Neural cell (in vitro differentiated cells): Measurements from ENCODE around the gene SUGCT. TPM values are rescaled to one million over a fixed set of nuclear protein-coding genes. Genes with fewer than 3 reads are reported as not detected.
"Not testable (repeated sequence)": the region's sequence is repeated elsewhere in the genome, so short reads cannot be mapped to it uniquely, and the experiment has no call there.

Source experiments
- H2AFZ ChIP-seq: fragments of 200-600, 300-800 bp; sonication (generic), shearing (Covaris generic); 2 replicates; pipeline ENCODE4 v1.6.0; 2014; ENCODE audit warnings: low read depth, mild to moderate bottlenecking, antibody characterized with exemption, low read length, moderate library complexity
- H3F3A ChIP-seq: fragments of 200-600 bp; shearing (Covaris generic); 2 replicates; pipeline ENCODE4 v1.6.1; 2016; ENCODE audit warnings: mild to moderate bottlenecking, moderate library complexity, mixed read lengths, antibody characterized with exemption, low read length; ENCODE audit not compliant: insufficient read depth, poor library complexity, severe bottlenecking
- H3K27ac ChIP-seq: fragments of 200-600, 300-800 bp; sonication (generic), shearing (Covaris generic); 2 replicates; pipeline ENCODE4 v1.5.1; 2014; ENCODE audit warnings: mild to moderate bottlenecking, low read length, moderate library complexity
- H3K27me3 ChIP-seq: fragments of 300-800, 200-600 bp; sonication (generic), shearing (Covaris generic); 2 replicates; pipeline ENCODE4 v1.6.0; 2014; ENCODE audit warnings: mild to moderate bottlenecking, low read depth, low read length, moderate library complexity; ENCODE audit not compliant: insufficient read depth
- H3K36me3 ChIP-seq: fragments of 300-800, 200-600 bp; sonication (generic), shearing (Covaris generic); 2 replicates; pipeline ENCODE4 v1.5.1; 2014; ENCODE audit warnings: mild to moderate bottlenecking, antibody characterized with exemption, low read length, moderate library complexity; ENCODE audit not compliant: insufficient read depth
- H3K4me2 ChIP-seq: fragments of 300-800, 200-600 bp; sonication (generic), shearing (Covaris generic); 2 replicates; pipeline ENCODE4 v1.6.0; 2014; ENCODE audit warnings: mild to moderate bottlenecking, low read length
- H3K4me3 ChIP-seq: fragments of 300-800, 200-600 bp; sonication (generic), shearing (Covaris generic); 2 replicates; pipeline ENCODE4 v1.5.1; 2014; ENCODE audit warnings: mild to moderate bottlenecking, low read length, moderate library complexity
- H3K79me2 ChIP-seq: fragments of 200-600 bp; shearing (Covaris generic); replicated peaks from 2 replicates; pipeline ENCODE4 v1.6.0; 2014; ENCODE audit warnings: mild to moderate bottlenecking, low read length, moderate library complexity; ENCODE audit not compliant: insufficient read depth
- H3K9ac ChIP-seq: fragments of 300-800, 200-600 bp; sonication (generic), shearing (Covaris generic); 2 replicates; pipeline ENCODE4 v1.6.1; 2016; ENCODE audit warnings: mild to moderate bottlenecking, low read length, mixed read lengths
- H3K9me2 ChIP-seq: fragments of 200-600 bp; shearing (Covaris generic); 2 replicates; pipeline ENCODE4 v1.6.1; 2016; ENCODE audit warnings: mild to moderate bottlenecking, low read length, mixed read lengths; ENCODE audit not compliant: insufficient read depth
- H3K9me3 ChIP-seq: fragments of 200-600, 300-800 bp; sonication (generic), shearing (Covaris generic); 2 replicates; pipeline ENCODE4 v1.6.1; 2016; ENCODE audit warnings: mild to moderate bottlenecking, mixed run types, low read length, moderate library complexity, mixed read lengths
- H4K20me1 ChIP-seq: fragments of 200-600 bp; shearing (Covaris generic); 2 replicates; pipeline ENCODE4 v1.6.1; 2016; ENCODE audit warnings: mild to moderate bottlenecking, mixed run types; ENCODE audit not compliant: insufficient read depth
- EP300 ChIP-seq: fragments of 450-650 bp; conservative IDR thresholded peaks from 2 replicates; pipeline ENCODE4 v1.6.1; 2014; ENCODE audit warnings: antibody characterized with exemption, mild to moderate bottlenecking, moderate library complexity; ENCODE audit not compliant: poor library complexity, severe bottlenecking
- EZH2 ChIP-seq: fragments of 200-600, 300-800 bp; shearing (Covaris generic), sonication (generic); IDR thresholded peaks from 2 replicates; pipeline ENCODE4 v1.6.1; 2014; ENCODE audit warnings: antibody characterized with exemption, low read length, borderline replicate concordance, mild to moderate bottlenecking; ENCODE audit not compliant: insufficient read depth, poor library complexity, severe bottlenecking
- MXI1 ChIP-seq: fragments of 450-650 bp; conservative IDR thresholded peaks from 2 replicates; pipeline ENCODE4 v1.6.1; 2014; ENCODE audit warnings: antibody characterized with exemption, mild to moderate bottlenecking; ENCODE audit not compliant: poor library complexity, severe bottlenecking
- POLR2AphosphoS5 ChIP-seq: IDR thresholded peaks from 2 replicates; pipeline ENCODE4 v1.6.1; 2012
- RAD21 ChIP-seq: fragments of 450-650 bp; conservative IDR thresholded peaks from 2 replicates; pipeline ENCODE4 v1.6.1; 2014; ENCODE audit warnings: antibody characterized with exemption, mild to moderate bottlenecking, moderate library complexity
- SMC3 ChIP-seq: fragments of 450-650 bp; conservative IDR thresholded peaks from 2 replicates; pipeline ENCODE4 v1.6.1; 2014; ENCODE audit warnings: antibody characterized with exemption, mild to moderate bottlenecking, moderate library complexity; ENCODE audit not compliant: poor library complexity
- TAF1 ChIP-seq: IDR thresholded peaks from 2 replicates; pipeline ENCODE4 v1.6.1; 2012; ENCODE audit warnings: low read depth
- polyA plus RNA-seq: library from polyadenylated mRNA; depleted of rRNA; stranded (reverse); fragments of >200 nt; gene quantifications from 2 replicates; pipeline ENCODE4 v1.2.3, GENCODE V29; 2014
- TF ChIP-seq, protein P1 (sequence below): IDR thresholded peaks from 2 replicates; pipeline ENCODE4 v1.6.1; 2012; ENCODE audit warnings: borderline replicate concordance
- TF ChIP-seq, protein P2 (sequence below): fragments of 450-650 bp; IDR thresholded peaks from 2 replicates; pipeline ENCODE4 v1.5.1; 2014; ENCODE audit warnings: antibody characterized with exemption, mild to moderate bottlenecking, moderate library complexity; ENCODE audit not compliant: poor library complexity, severe bottlenecking

SUGCT gene
- polyA plus RNA-seq, 1 donor from 2014 or later, result not detected

DNA sequence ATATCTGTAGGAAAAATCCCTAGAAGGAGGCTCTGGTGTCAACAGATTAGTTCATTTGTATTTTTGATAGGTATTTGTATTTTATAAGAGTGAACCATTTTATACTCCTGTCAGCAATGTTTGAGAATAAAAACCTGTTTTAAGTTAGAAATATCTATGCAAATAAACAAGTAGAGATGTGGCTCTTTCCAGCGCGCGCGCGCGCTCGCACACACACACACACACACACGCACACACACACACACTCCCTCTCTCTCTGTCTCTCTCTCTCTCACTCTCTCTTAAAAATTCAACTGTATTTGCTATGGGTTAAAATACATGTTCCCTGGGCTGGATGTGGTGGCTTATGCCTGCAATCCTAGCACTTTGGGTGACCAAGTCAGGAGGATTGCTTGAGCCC lies 113.9 kb downstream of the SUGCT start:
- no peak overlapping the region for H3K4me2 ChIP-seq
- no peaks in the 10 kb centered on the region for H3K79me2 ChIP-seq
- no peak overlapping the region for H3K9ac ChIP-seq
- no peaks in the 10 kb centered on the region for H4K20me1 ChIP-seq
- no peak overlapping the region for H2AFZ ChIP-seq
- H3F3A ChIP-seq, result no peaks in the 10 kb centered on the region
- no peak for TF ChIP-seq RAD21
- TF ChIP-seq MXI1, result no peak
- TF ChIP-seq POLR2AphosphoS5, result no peak
- no peak for TF ChIP-seq EP300
- no peak for TF ChIP-seq TAF1
- TF ChIP-seq, protein P1, sequence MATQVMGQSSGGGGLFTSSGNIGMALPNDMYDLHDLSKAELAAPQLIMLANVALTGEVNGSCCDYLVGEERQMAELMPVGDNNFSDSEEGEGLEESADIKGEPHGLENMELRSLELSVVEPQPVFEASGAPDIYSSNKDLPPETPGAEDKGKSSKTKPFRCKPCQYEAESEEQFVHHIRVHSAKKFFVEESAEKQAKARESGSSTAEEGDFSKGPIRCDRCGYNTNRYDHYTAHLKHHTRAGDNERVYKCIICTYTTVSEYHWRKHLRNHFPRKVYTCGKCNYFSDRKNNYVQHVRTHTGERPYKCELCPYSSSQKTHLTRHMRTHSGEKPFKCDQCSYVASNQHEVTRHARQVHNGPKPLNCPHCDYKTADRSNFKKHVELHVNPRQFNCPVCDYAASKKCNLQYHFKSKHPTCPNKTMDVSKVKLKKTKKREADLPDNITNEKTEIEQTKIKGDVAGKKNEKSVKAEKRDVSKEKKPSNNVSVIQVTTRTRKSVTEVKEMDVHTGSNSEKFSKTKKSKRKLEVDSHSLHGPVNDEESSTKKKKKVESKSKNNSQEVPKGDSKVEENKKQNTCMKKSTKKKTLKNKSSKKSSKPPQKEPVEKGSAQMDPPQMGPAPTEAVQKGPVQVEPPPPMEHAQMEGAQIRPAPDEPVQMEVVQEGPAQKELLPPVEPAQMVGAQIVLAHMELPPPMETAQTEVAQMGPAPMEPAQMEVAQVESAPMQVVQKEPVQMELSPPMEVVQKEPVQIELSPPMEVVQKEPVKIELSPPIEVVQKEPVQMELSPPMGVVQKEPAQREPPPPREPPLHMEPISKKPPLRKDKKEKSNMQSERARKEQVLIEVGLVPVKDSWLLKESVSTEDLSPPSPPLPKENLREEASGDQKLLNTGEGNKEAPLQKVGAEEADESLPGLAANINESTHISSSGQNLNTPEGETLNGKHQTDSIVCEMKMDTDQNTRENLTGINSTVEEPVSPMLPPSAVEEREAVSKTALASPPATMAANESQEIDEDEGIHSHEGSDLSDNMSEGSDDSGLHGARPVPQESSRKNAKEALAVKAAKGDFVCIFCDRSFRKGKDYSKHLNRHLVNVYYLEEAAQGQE, result no peak
- no peaks in the 10 kb centered on the region for H3K9me3 ChIP-seq
- no peaks in the 10 kb centered on the region for H3K27me3 ChIP-seq
- no peak overlapping the region for H3K4me3 ChIP-seq
- no peaks in the 10 kb centered on the region for H3K36me3 ChIP-seq
- H3K27ac ChIP-seq, result no peak overlapping the region
- no peaks in the 10 kb centered on the region for H3K9me2 ChIP-seq

DNA sequence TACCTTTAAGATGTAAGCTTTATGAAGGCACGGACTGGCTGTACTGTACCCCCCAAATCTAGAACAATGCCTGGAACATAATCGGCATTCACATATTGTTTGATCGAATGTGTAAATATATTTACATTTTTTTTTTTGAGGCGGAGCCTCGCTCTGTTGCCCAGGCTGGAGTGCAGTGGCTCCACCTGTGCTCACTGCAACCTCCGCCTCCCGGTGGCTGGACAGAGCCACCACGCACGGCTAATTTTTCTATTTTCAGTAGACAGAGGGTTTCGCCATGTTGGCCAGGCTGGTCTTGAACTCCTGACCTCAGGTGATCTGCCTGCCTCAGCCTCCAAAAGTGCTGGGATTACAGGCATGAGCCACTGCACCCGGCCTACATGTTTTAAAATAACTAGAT lies 118.6 kb downstream of the SUGCT start:
- not testable (repeated sequence) for H3K9ac ChIP-seq, H3K9me2 ChIP-seq, H3F3A ChIP-seq, H2AFZ ChIP-seq, H3K27ac ChIP-seq, H3K36me3 ChIP-seq, H3K9me3 ChIP-seq, H3K4me3 ChIP-seq, H3K27me3 ChIP-seq, H3K79me2 ChIP-seq, H3K4me2 ChIP-seq, H4K20me1 ChIP-seq

DNA sequence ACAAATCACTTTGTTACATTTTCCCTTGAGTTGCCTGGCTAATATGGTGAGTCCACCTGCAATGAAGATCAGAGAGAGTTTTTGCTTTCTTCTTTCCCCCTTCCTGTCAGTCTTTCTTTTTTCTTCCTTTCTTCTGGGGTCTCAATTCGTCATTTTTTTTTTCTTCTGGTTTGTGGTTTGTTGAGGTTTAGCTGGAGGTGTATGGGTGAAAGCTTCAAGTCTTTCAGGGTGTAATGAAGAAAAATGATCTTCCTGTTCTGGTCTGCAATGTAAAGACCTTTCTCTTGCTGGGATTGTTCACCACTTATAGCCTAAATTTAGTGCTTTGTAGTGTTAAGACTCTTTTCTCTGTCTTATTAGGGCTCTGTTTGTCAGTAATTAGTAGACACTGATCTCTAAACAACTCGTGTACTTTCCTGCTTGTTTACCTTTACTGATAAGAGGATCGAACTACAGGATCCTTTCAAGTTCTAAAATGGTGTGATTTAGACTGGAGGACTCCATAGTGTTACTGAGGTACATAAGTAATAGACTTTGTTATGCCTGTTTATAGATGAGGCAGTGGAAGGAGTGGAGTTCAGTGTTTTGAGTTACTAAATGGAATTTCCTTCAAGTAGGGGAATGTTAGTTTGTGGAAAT lies 129.1 kb downstream of the SUGCT start:
- Histone ChIP-seq H3K9ac (no peak overlapping the region), H3K27ac (no peak overlapping the region), H4K20me1 (no peaks in the 10 kb centered on the region), H3F3A (no peaks in the 10 kb centered on the region), H3K4me3 (no peak overlapping the region), H2AFZ (no peak overlapping the region), H3K9me3 (no peaks in the 10 kb centered on the region), H3K4me2 (no peak overlapping the region), H3K27me3 (no peaks in the 10 kb centered on the region), H3K36me3 (no peaks in the 10 kb centered on the region), H3K79me2 (no peaks in the 10 kb centered on the region), H3K9me2 (no peaks in the 10 kb centered on the region)
- TF ChIP-seq POLR2AphosphoS5, result no peak
- TF ChIP-seq SMC3, result no peak
- TF ChIP-seq EZH2, result no peak
- TF ChIP-seq, protein P2, sequence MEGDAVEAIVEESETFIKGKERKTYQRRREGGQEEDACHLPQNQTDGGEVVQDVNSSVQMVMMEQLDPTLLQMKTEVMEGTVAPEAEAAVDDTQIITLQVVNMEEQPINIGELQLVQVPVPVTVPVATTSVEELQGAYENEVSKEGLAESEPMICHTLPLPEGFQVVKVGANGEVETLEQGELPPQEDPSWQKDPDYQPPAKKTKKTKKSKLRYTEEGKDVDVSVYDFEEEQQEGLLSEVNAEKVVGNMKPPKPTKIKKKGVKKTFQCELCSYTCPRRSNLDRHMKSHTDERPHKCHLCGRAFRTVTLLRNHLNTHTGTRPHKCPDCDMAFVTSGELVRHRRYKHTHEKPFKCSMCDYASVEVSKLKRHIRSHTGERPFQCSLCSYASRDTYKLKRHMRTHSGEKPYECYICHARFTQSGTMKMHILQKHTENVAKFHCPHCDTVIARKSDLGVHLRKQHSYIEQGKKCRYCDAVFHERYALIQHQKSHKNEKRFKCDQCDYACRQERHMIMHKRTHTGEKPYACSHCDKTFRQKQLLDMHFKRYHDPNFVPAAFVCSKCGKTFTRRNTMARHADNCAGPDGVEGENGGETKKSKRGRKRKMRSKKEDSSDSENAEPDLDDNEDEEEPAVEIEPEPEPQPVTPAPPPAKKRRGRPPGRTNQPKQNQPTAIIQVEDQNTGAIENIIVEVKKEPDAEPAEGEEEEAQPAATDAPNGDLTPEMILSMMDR, result no peak
- TF ChIP-seq, protein P1, result no peak
- no peak for TF ChIP-seq RAD21
- no peak for TF ChIP-seq TAF1
- no peak for TF ChIP-seq MXI1
- TF ChIP-seq EP300, result no peak
